SU-DHL-6 (cell line): Measurements from ENCODE around the gene APLP1.

Experiments used
- H2AFZ ChIP-seq: fragments of 200-600 bp; sonication (generic); 2 replicates; pipeline ENCODE4 v1.6.1; 2014; ENCODE audit warnings: low read depth, mild to moderate bottlenecking, moderate library complexity, mixed read lengths, antibody characterized with exemption, low read length; ENCODE audit not compliant: severe bottlenecking
- H3F3A ChIP-seq: fragments of 200-600 bp; shearing (Covaris generic); 2 replicates; pipeline ENCODE4 v1.6.0; 2016; ENCODE audit warnings: antibody characterized with exemption, mild to moderate bottlenecking; ENCODE audit not compliant: insufficient read depth
- H3K27ac ChIP-seq: fragments of 200-600 bp; sonication (generic); 2 replicates; pipeline ENCODE4 v1.5.1; 2016; ENCODE audit warnings: low read depth, mild to moderate bottlenecking, low read length, moderate library complexity, mixed read lengths
- H3K27me3 ChIP-seq: fragments of 200-600 bp; sonication (generic), shearing (Covaris generic); 2 replicates; pipeline ENCODE4 v1.6.0; 2014; ENCODE audit warnings: mild to moderate bottlenecking, low read length
- H3K36me3 ChIP-seq: fragments of 200-600 bp; sonication (generic); 2 replicates; pipeline ENCODE4 v1.6.1; 2014; ENCODE audit warnings: mild to moderate bottlenecking, low read length, mixed read lengths
- H3K4me2 ChIP-seq: fragments of 300-600, 200-600 bp; shearing (Covaris generic), sonication (generic); 2 replicates; pipeline ENCODE4 v1.6.0; 2014; ENCODE audit warnings: low read length, low read depth, mild to moderate bottlenecking; ENCODE audit not compliant: poor library complexity, severe bottlenecking
- H3K4me3 ChIP-seq: fragments of 200-600 bp; sonication (generic); 2 replicates; pipeline ENCODE4 v1.5.1; 2014; ENCODE audit warnings: antibody characterized with exemption, low read length, mild to moderate bottlenecking, mixed read lengths; ENCODE audit not compliant: insufficient read depth, poor library complexity, severe bottlenecking
- H3K79me2 ChIP-seq: fragments of 200-600 bp; sonication (generic); 2 replicates; pipeline ENCODE4 v1.6.1; 2014; ENCODE audit warnings: mild to moderate bottlenecking, low read length, moderate library complexity; ENCODE audit not compliant: insufficient read depth
- H3K9ac ChIP-seq: fragments of 200-600 bp; sonication (generic); 2 replicates; pipeline ENCODE4 v1.7.0; 2014; ENCODE audit warnings: mild to moderate bottlenecking, low read length
- H3K9me2 ChIP-seq: fragments of 200-600 bp; sonication (generic); replicated peaks from 2 replicates; pipeline ENCODE4 v1.6.1; 2014; ENCODE audit warnings: low read length; ENCODE audit not compliant: insufficient read depth
- H3K9me3 ChIP-seq: fragments of 200-600 bp; sonication (generic); 2 replicates; pipeline ENCODE4 v1.6.1; 2014; ENCODE audit warnings: low read length, mixed read lengths; ENCODE audit not compliant: insufficient read depth
- H4K20me1 ChIP-seq: fragments of 200-600 bp; sonication (generic); 2 replicates; pipeline ENCODE4 v1.6.1; 2014; ENCODE audit warnings: low read depth, mild to moderate bottlenecking, antibody characterized with exemption, low read length, moderate library complexity, mixed read lengths
- CTCF ChIP-seq: fragments of 200-600 bp; sonication (generic); IDR thresholded peaks from one replicate; pipeline ENCODE4 v1.5.1; 2017; ENCODE audit warnings: antibody characterized with exemption, mild to moderate bottlenecking, low read length, moderate library complexity; ENCODE audit not compliant: insufficient read depth, poor library complexity, severe bottlenecking
- EZH2phosphoT487 ChIP-seq: fragments of 200-600 bp; sonication (generic), shearing (Covaris generic); conservative IDR thresholded peaks from 2 replicates; pipeline ENCODE4 v1.6.1; 2018; ENCODE audit warnings: mild to moderate bottlenecking, antibody characterized with exemption, low read length, moderate library complexity, mixed read lengths

Gene APLP1

GRCh38 chr19:35853038-35853756, 15.2 kb upstream of the APLP1 start:
- no peaks in the 10 kb centered on the region for H3F3A ChIP-seq
- no peaks in the 10 kb centered on the region for H3K9me3 ChIP-seq
- H3K9ac ChIP-seq = no peak overlapping the region
- no peaks in the 10 kb centered on the region for H3K36me3 ChIP-seq
- TF ChIP-seq EZH2phosphoT487 (no peak), CTCF (no peak)
- H3K4me3 ChIP-seq = no peak overlapping the region
- no peak overlapping the region for H3K27ac ChIP-seq
- no peaks in the 10 kb centered on the region for H3K27me3 ChIP-seq
- no peak overlapping the region for H2AFZ ChIP-seq
- no peaks in the 10 kb centered on the region for H3K9me2 ChIP-seq
- no peaks in the 10 kb centered on the region for H4K20me1 ChIP-seq
- H3K79me2 ChIP-seq = no peaks in the 10 kb centered on the region
- no peak overlapping the region for H3K4me2 ChIP-seq

GRCh38 chr19:35856546-35857149, 11.7 kb upstream of the APLP1 start, which contains the start of gene KIRREL2:
KIRREL2 (plus strand) TSS chr19:35856911; CDS start chr19:35857120, 209 bp downstream.
- H3K9ac ChIP-seq = peak within 1 kb of the TSS; percentile 57
- peak within 1 kb of the TSS; percentile 78 for H3K4me3 ChIP-seq
- peak within 1 kb of the TSS; percentile 72 for H3K4me2 ChIP-seq
- no peaks in the 10 kb centered on the region for H4K20me1 ChIP-seq
- no peak for TF ChIP-seq CTCF
- TF ChIP-seq EZH2phosphoT487 = no peak
- H3K9me2 ChIP-seq = no peaks in the 10 kb centered on the region
- H3K79me2 ChIP-seq = no peaks in the 10 kb centered on the region
- no peak within 1 kb of the TSS for H3K27ac ChIP-seq
- H3K36me3 ChIP-seq = no peaks in the 10 kb centered on the region
- no peaks in the 10 kb centered on the region for H3K9me3 ChIP-seq
- no peaks in the 10 kb centered on the region for H3F3A ChIP-seq
- H2AFZ ChIP-seq = peak within 1 kb of the TSS; percentile 86
- no peaks in the 10 kb centered on the region for H3K27me3 ChIP-seq

GRCh38 chr19:35858311-35858710, 10.1 kb upstream of the APLP1 start:
- Histone ChIP-seq H3K36me3 (no peaks in the 10 kb centered on the region), H3F3A (no peaks in the 10 kb centered on the region), H4K20me1 (no peaks in the 10 kb centered on the region), H3K9me2 (no peaks in the 10 kb centered on the region), H3K27me3 (no peaks in the 10 kb centered on the region), H3K9ac (no peak overlapping the region), H3K27ac (no peak overlapping the region), H3K79me2 (no peaks in the 10 kb centered on the region), H3K4me3 (no peak overlapping the region), H3K9me3 (no peaks in the 10 kb centered on the region), H3K4me2 (no peak overlapping the region), H2AFZ (no peak overlapping the region)
- no peak for TF ChIP-seq EZH2phosphoT487
- no peak for TF ChIP-seq CTCF
